Measurements from ENCODE around the gene PRSS3.
"Not testable (repeated sequence)": the region's sequence is repeated elsewhere in the genome, so short reads cannot be mapped to it uniquely, and the experiment has no call there.

The PRSS3 gene

DNA sequence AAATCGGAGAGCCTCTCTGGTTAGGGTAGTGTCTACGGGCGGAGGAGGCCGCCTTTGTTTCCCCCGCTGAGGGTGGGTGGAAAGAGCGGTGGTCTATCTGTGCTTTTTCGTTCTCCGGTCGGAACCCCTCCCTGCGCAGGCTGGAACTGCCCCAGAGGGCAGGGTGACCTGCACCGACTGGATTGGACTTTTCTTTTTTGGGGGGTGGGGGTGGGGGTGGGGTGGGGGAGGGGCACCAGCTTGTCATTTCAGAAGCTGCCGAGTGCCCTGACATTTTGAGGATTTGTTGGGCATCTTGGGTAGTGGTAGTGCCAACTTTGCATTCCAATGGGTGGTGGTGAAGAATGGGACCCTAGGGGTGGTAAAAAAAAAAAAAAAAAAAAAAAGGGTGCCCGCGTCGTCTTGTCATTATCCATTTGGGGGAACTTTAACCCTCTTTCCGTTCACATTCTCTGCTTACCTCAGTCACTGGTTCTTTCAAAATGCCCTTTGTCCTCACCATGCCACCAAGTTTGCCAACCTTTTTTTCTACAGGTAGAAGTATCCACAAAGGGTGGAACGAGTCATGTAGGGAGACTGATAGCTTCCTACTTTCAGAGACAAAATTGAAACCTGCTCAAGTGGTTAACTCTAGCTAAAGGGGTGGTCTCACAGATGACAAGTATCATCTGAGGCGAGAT lies 22.9 kb downstream of the PRSS3 start:
- DNase-seq (ENCODE audit: low read depth) = no peak

DNA sequence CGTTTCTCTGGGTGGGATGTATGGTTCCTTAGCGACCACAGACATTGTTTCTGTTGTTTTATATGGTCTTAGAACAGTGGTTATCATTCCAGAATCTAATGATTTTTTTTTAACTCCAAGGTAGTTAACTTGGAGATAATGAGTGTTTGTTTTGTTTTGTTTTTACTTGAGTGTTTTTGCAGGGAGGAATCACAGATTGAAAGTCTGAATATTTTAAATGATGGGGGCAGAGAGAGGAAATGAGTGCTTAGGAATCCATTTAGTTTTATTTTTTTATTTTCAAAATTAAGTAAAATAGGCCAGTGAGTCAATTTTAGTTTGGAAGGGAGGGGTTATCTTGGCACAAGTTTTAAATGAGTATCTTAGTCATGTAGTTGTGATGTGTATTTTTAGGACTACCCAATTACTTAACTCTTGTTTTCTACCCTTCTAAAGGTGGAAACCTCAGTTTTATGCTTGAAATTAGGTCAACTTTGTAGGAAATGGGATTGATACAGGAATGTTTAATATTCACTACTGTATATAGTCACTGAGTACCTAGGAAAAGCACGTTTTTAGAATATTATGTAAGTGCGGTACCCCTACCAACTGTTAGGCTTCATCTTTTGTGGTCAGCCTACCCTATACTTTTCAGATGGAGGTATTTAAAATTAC lies 23.6 kb downstream of the PRSS3 start:
- no peak for DNase-seq (ENCODE audit: low read depth)

DNA sequence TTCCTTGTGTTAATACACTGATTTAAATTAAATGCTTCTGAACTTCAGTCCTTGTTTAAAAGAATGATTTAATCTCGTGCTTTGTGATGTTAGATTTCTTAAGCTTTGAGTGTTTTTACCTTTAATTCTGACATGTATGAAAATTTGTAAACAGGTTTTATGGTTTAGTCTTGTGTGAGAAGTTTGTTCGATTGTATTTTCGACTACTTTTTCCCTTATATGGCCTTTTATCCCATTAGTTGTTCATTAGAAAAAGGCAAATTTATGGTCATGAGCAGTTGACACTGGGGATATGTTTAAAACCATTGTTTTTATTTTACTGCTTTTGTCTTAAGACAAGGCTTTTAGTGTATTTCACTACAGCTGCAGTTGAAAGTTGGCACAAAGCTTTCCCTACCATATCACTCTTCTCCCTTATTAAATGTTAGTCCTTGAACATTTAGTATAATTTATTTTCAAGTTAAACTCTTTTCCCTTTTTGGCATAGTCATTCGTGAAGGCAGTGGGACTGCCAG lies 24.9 kb downstream of the PRSS3 start:
- DNase-seq (ENCODE audit: low read depth) = no peak

DNA sequence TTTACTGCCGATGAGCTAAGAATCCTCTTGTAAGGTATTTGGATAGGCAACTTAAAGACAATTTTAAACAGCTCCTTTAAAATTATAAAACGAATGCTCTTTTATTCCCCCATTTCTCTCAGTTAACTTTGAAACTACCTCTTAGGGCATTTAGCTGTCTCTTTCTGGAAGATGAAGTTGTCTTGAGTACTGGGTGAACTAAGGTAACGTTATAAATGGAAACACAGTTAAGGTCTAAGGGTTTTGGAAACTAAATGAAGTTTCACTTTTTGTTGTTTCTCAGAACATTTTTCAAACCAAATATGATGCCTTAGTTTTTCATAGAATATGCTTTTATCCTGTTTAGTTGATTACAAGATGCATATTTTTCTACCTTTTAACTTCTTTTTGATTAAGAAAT lies 28.4 kb downstream of the PRSS3 start:
- no peak for DNase-seq (ENCODE audit: low read depth)

DNA sequence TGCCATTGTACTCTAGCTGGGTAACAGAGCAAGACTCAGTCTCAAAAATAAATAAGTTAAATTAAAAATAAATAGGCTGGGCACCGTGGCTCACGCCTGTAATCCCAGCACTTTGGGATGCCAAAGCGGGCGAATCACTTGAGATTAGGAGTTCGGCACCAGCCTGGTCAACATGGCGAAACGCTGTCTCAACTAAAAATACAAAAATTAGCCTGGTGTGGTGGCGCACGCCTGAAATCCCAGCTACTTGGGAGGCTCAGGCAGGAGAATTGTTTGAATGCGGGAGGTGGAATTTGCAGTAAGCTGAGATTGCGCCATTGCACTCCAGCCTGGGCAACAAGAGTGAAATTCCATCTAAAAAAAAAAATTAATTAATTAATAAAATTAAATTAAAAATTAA lies 31.9 kb downstream of the PRSS3 start:
- not testable (repeated sequence) for DNase-seq (ENCODE audit: low read depth)

DNA sequence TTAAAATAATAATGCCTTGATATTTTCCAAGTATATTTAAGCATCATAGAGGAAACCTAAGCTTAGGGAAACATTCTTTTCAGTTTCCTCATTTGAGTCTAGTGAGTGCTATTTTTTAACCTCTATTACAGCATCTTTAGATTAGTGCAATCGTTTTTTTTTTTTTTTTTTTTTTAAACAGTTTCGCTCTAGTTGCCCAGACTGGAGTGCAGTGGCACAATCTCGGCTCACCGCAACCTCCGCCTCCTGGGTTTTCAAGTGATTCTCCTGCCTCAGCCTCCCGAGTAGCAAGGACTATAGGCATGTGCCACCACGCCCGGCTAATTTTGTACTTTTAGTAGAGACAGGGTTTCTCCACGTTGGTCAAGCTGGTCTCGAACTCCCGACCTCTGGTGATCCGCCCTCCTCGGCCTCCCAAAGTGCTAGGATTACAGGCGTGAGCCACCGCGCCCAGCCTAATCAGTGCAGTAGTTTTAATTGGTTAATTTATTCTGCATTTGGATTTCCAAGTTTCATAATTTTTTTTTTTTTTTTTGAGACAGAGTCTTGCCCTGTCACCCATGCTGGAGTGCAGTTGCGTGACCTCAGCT lies 34.4 kb downstream of the PRSS3 start:
- DNase-seq (ENCODE audit: low read depth) = not testable (repeated sequence)

DNA sequence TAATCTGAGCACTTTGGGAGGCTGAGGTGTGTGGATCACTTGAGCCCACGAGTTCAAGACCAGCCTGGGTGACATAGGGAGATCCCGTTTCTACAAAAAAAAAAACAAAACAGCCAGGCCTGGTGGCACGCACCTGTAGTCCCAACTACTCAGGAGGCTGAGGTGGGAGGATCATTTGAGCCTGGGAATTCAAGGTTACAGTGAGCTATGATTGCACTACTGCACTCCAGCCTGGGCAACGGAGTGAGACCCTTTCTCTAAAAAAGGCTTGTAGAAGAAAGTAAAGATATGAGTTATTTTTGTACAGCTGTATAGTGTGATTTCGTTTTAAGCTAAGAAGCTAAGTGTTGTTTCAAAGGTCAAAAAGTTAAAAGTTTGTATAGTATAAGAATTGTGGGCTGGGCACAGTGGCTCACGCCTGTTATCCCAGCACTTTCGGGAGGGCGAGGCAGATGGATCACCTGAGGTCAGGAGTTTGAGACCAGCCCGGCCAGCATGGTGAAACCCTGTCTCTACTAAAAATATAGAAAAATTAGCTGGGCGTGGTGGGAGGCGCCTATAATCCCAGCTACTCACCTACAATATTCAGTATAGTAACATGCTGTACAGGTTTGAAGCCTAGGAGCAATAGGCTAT lies 40.4 kb downstream of the PRSS3 start:
- no peak for DNase-seq (ENCODE audit: low read depth)

DNA sequence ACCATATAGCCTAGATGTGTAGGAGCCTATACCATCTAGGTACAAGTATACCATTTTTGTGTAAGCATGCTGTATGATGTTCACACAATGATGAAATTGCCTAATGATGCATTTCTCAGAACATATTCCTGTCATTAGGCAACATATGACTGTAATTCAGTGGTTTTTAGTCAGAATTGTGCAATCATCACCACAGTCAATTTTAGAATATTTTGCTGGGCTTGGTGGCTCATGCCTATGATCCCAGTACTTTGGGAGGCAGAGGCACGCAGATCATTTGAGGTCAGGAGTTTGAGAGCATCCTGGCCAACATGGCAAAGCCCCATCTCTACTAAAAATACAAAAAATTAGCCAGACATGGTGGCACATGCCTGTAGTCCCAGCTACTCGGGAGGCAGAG lies 40.9 kb downstream of the PRSS3 start:
- DNase-seq (ENCODE audit: low read depth) = not testable (repeated sequence)

DNA sequence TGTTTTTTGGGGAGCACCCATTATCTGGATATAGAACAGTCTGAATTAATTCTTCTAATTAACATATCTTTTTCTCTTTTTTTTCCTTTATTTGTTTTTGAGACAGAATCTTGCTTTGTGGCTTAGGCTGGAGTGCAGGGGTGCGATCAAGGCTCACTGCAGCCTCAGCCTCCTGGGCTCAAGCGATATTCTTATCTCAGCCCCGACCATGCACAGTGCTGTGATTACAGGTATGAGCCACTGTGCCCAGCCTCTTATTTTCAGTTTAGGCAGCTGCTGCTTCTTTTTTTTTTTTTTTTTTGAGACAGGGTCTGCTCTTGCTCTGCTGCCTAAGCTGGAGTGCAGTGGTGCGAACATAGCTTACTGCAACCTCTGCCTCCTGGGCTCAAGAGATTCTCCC lies 41.8 kb downstream of the PRSS3 start:
- no peak for DNase-seq (ENCODE audit: low read depth)

DNA sequence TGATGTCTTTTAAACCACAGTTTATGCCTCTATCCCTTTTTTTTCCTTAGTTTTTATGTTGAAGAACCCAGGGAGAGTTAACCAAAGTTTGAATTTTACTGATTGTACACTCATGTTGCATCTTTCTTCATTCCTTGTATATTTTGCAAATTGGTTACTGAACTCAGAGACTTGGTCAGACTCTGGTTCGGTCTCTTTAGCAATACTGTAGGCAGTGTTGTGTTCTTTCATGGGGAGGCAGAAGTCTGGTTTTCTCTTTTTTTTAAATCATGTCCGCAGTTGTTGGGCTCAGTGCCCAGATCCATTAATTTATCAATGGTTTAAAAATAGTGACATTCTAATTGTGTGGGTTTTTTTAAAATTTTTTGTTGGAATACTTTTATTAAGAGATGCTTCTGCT lies 45.0 kb downstream of the PRSS3 start:
- no peak for DNase-seq (ENCODE audit: low read depth)

DNA sequence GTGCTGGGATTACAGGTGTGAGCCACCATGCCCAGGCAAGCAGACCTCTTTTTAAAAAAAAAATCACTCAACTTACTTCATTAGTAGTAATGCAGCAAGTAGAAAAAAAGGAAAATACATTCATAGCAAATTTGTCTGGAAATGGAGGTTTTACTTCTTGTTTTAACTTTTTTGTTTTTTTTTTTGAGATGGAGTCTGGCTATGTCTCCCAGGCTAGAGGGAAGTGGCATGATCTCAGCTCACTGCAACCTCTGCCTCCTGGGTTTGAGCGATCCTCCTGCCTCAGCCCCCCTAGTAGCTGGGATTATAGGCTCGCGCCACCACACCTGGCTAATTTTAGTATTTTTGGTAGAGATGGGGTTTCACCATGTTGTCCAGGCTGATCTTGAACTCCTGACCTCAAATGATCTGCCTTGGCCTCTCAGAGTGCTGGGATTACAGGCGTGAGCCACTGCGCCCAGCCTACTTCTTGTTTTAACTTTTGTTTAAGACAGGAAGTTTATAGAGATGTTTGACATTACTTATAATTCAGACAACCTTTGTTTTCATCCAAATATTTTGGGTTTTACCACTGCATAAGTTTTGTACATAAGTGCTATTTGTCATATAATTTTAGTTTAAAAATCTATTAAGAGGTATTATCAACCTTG lies 48.1 kb downstream of the PRSS3 start:
- no peak for DNase-seq (ENCODE audit: low read depth)

DNA sequence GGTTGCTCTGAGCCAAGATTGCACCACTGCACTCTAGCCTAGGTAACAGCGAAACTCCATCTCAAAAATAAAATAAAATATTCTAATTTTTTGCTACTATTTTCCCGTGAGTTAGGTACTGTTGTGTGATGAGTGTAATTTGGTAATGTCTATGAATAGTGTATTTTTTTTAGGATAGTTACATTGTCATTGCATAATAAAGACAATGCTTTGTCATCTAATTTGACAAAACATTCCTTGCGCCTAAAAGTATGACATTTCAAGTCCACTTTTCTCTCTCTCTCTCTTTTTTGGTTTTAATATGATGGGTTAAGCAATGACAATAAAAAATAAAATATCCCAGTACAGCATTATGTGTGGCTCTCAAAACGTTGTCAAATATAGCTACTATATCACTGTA lies 50.9 kb downstream of the PRSS3 start:
- DNase-seq (ENCODE audit: low read depth) = no peak

DNA sequence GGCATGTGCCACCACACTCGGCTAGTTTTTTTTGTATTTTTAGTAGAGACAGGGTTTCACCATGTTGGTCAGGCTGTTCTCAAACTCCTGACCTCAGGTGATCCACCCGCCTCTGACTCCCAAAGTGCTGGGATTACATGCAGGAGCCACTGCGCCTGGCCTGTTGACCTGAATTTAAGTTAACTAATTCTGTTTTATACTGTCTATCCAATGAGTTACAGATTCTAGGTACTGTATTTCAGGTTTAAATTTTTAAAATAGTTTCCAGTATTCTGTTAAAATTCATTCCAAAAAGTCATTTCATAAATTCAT lies 52.5 kb downstream of the PRSS3 start:
- not testable (repeated sequence) for DNase-seq (ENCODE audit: low read depth)

Data from stimulated activated CD8-positive, alpha-beta memory T cell treated with anti-CD3 and anti-CD28 coated beads, Interleukin-12 subunit alpha, Interleukin-12 subunit beta, amount 100 ng/mL, for 4 hours (primary cell).